ENCODE measurements around the gene ZNF423.

Gene ZNF423

GRCh38 chr16:49663081-49664065 is 192.5 kb downstream of the ZNF423 start:
- TF ChIP-seq CTCF (IDR thresholded peaks at IDR 0.05; ENCODE audit: insufficient read depth, low read length, poor library complexity, severe bottlenecking): no peak
- Histone ChIP-seq H3K4me3 (replicated peaks; ENCODE audit: low read depth, low read length) (no peak overlapping the region), H3K27me3 (replicated peaks; ENCODE audit: control insufficient read depth, insufficient read depth, low read length) (peaks cover 3% of the 10 kb centered on the region), H3K36me3 (ENCODE audit: control insufficient read depth, insufficient read depth, low read length) (no peaks in the 10 kb centered on the region)
- DNase-seq (ENCODE audit: extremely low read depth, insufficient read length): no peak

DNA sequence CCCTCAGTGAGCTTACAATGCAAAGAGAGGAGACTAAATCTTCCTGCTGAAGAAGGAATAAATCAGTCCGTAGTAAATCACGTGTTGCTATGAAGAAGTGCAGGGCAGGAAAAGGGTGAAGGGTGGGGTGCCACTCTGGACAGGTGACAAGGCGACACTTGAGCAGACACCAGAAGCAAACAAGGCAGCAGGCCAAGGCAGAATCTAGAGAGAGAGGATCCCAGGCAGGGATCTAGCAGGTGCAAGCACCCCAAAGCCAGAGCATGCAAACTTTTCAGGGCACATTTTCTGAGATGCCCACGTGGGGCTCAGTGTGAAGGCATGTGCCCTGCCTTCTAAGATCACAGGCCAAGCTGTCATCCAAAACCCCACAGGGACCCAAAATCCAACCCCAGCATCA is 193.3 kb downstream of the ZNF423 start:
- DNase-seq (ENCODE audit: extremely low read depth, insufficient read length): no peak
- no peak for TF ChIP-seq CTCF (IDR thresholded peaks at IDR 0.05; ENCODE audit: insufficient read depth, low read length, poor library complexity, severe bottlenecking)
- Histone ChIP-seq H3K4me3 (replicated peaks; ENCODE audit: low read depth, low read length) (no peak overlapping the region), H3K27me3 (replicated peaks; ENCODE audit: control insufficient read depth, insufficient read depth, low read length) (peaks cover 3% of the 10 kb centered on the region), H3K36me3 (ENCODE audit: control insufficient read depth, insufficient read depth, low read length) (no peaks in the 10 kb centered on the region)

- DNase-seq (ENCODE audit: extremely low read depth, insufficient read length): no peak
- no peak for TF ChIP-seq CTCF (IDR thresholded peaks at IDR 0.05; ENCODE audit: insufficient read depth, low read length, poor library complexity, severe bottlenecking)
- Histone ChIP-seq H3K27me3 (replicated peaks; ENCODE audit: control insufficient read depth, insufficient read depth, low read length) (peaks cover 5% of the 10 kb centered on the region), H3K4me3 (replicated peaks; ENCODE audit: low read depth, low read length) (no peak overlapping the region), H3K36me3 (ENCODE audit: control insufficient read depth, insufficient read depth, low read length) (no peaks in the 10 kb centered on the region)
Observed at GRCh38 chr16:49661465-49662187, 194.3 kb downstream of the ZNF423 start.

- no peak overlapping the region for H3K4me3 ChIP-seq (replicated peaks; ENCODE audit: low read depth, low read length)
- peaks cover 5% of the 10 kb centered on the region for H3K27me3 ChIP-seq (replicated peaks; ENCODE audit: control insufficient read depth, insufficient read depth, low read length)
- TF ChIP-seq CTCF (IDR thresholded peaks at IDR 0.05; ENCODE audit: insufficient read depth, low read length, poor library complexity, severe bottlenecking): no peak
- DNase-seq (ENCODE audit: extremely low read depth, insufficient read length): no peak
- no peaks in the 10 kb centered on the region for H3K36me3 ChIP-seq (ENCODE audit: control insufficient read depth, insufficient read depth, low read length)
Observed at GRCh38 chr16:49660626-49661025, 195.3 kb downstream of the ZNF423 start.

GRCh38 chr16:49659356-49659755 is 196.6 kb downstream of the ZNF423 start:
- no peak for TF ChIP-seq CTCF (IDR thresholded peaks at IDR 0.05; ENCODE audit: insufficient read depth, low read length, poor library complexity, severe bottlenecking)
- Histone ChIP-seq H3K4me3 (replicated peaks; ENCODE audit: low read depth, low read length) (no peak overlapping the region), H3K27me3 (replicated peaks; ENCODE audit: control insufficient read depth, insufficient read depth, low read length) (peaks cover 5% of the 10 kb centered on the region), H3K36me3 (ENCODE audit: control insufficient read depth, insufficient read depth, low read length) (no peaks in the 10 kb centered on the region)
- DNase-seq (ENCODE audit: extremely low read depth, insufficient read length): no peak
